Urothelium cell line (cell line): ENCODE measurements around the gene BUD31.
A peak's percentile ranks its signal among the peaks of the same experiment; 100 is the strongest.
"Not testable (repeated sequence)": the region's sequence is repeated elsewhere in the genome, so short reads cannot be mapped to it uniquely, and the experiment has no call there.

ENCODE experiments used
- DNase-seq: peaks from one replicate; pipeline ENCODE4 v3.0.0; 2011; ENCODE audit warnings: low spot score, mixed read lengths
- FAIRE-seq: peaks from 2 replicates; lab custom pipeline; 2011; peaks lifted over from hg19 to GRCh38; lab: Jason Lieb, UNC

The BUD31 gene

GRCh38 chr7:99396418-99397296 is 12.1 kb upstream of the BUD31 start:
- DNase-seq (no peak), FAIRE-seq (no peak)

GRCh38 chr7:99397297-99397983 is 11.3 kb upstream of the BUD31 start:
- FAIRE-seq (peak; percentile 27), DNase-seq (no peak)

- FAIRE-seq (no peak), DNase-seq (no peak)
Measured at GRCh38 chr7:99398891-99399445, 9.8 kb upstream of the BUD31 start.

- no peak for DNase-seq
Measured at GRCh38 chr7:99399597-99399996, 9.2 kb upstream of the BUD31 start.

GRCh38 chr7:99402854-99403253 is 5.9 kb upstream of the BUD31 start:
- DNase-seq (no peak), FAIRE-seq (no peak)

More at GRCh38 chr7:99399597-99399996, 9.2 kb upstream of the BUD31 start:
- FAIRE-seq = no peak

GRCh38 chr7:99403764-99404163 is 5.0 kb upstream of the BUD31 start:
- DNase-seq (no peak), FAIRE-seq (no peak)

GRCh38 chr7:99404235-99404976 is 4.4 kb upstream of the BUD31 start:
- FAIRE-seq (no peak), DNase-seq (no peak)

GRCh38 chr7:99404977-99405320 is 3.8 kb upstream of the BUD31 start:
- no peak for FAIRE-seq
- DNase-seq = no peak

- DNase-seq = no peak
- no peak for FAIRE-seq
Measured at GRCh38 chr7:99406557-99406956, 2.2 kb upstream of the BUD31 start.

GRCh38 chr7:99407872-99408378 is 844 bp upstream of the BUD31 start:
- DNase-seq (peak; percentile 66), FAIRE-seq (no peak)

- DNase-seq = no peak
- FAIRE-seq = no peak
Measured at GRCh38 chr7:99409192-99409572, 413 bp downstream of the BUD31 start.

- FAIRE-seq (no peak), DNase-seq (no peak)
Measured at GRCh38 chr7:99409806-99410205, 1.0 kb downstream of the BUD31 start.

- DNase-seq (no peak), FAIRE-seq (no peak)
Measured at GRCh38 chr7:99410635-99411034, 1.9 kb downstream of the BUD31 start.

GRCh38 chr7:99415513-99416127 is 6.9 kb downstream of the BUD31 start:
- not testable (repeated sequence) for DNase-seq, FAIRE-seq

- FAIRE-seq = no peak
- no peak for DNase-seq
Measured at GRCh38 chr7:99418260-99418659, 9.5 kb downstream of the BUD31 start.

- DNase-seq (no peak), FAIRE-seq (no peak)
Measured at GRCh38 chr7:99419323-99420021, 10.7 kb downstream of the BUD31 start.

- no peak for DNase-seq
- no peak for FAIRE-seq
Measured at GRCh38 chr7:99420213-99420612, 11.4 kb downstream of the BUD31 start.

- FAIRE-seq (no peak), DNase-seq (no peak)
Measured at GRCh38 chr7:99420986-99421385, 12.2 kb downstream of the BUD31 start.

- FAIRE-seq (no peak), DNase-seq (no peak)
Measured at GRCh38 chr7:99422186-99422585, 13.4 kb downstream of the BUD31 start.

GRCh38 chr7:99422625-99423024 is 13.9 kb downstream of the BUD31 start:
- FAIRE-seq (no peak), DNase-seq (no peak)
